Right renal cortex interstitium (tissue), 3 donors: ENCODE data around the gene SCNN1B. TPM values are rescaled to one million over a fixed set of nuclear protein-coding genes. Genes with fewer than 3 reads are reported as not detected.
"Not testable (repeated sequence)": the region's sequence is repeated elsewhere in the genome, so short reads cannot be mapped to it uniquely, and the experiment has no call there.

Experiments
- DNase-seq, 3 donors: peaks; one replicate each; pipeline ENCODE4 v3.0.0-alpha.2; 2013; ENCODE audit warnings: low read depth in 3 of 3, low spot score in 2 of 3
- polyA plus RNA-seq, 3 donors: library from polyadenylated mRNA; unstranded; fragments of 120-200 nt; gene quantifications; one replicate each; pipeline ENCODE4 v1.2.1, GENCODE V29; 2013; ENCODE audit not compliant: insufficient read length in 3 of 3

SCNN1B gene
- polyA plus RNA-seq, 3 donors = 11.5 to 20.4 (median 13.4) TPM

- no peak for DNase-seq
Measured at GRCh38 chr16:23348579-23349469, 46.7 kb downstream of the SCNN1B start.

- no peak for DNase-seq
Measured at GRCh38 chr16:23351360-23351759, 49.3 kb downstream of the SCNN1B start.

GRCh38 chr16:23353440-23353839 is 51.3 kb downstream of the SCNN1B start:
- no peak for DNase-seq

- no peak for DNase-seq
Measured at GRCh38 chr16:23354246-23354645, 52.1 kb downstream of the SCNN1B start.

- DNase-seq = no peak
Measured at GRCh38 chr16:23355106-23355670, 53.1 kb downstream of the SCNN1B start.

- no peak for DNase-seq
Measured at GRCh38 chr16:23356941-23357340, 54.8 kb downstream of the SCNN1B start.

- no peak for DNase-seq
Measured at GRCh38 chr16:23357761-23358290, 55.7 kb downstream of the SCNN1B start.

- DNase-seq = no peak
Measured at GRCh38 chr16:23359092-23359760, 57.1 kb downstream of the SCNN1B start.

- no peak for DNase-seq
Measured at GRCh38 chr16:23362460-23363317, 60.6 kb downstream of the SCNN1B start.

GRCh38 chr16:23365602-23366240 is 63.6 kb downstream of the SCNN1B start:
- DNase-seq = no peak

GRCh38 chr16:23366341-23366740 is 64.2 kb downstream of the SCNN1B start:
- DNase-seq = not testable (repeated sequence)

- DNase-seq = no peak
Measured at GRCh38 chr16:23367564-23367963, 65.5 kb downstream of the SCNN1B start.

- no peak for DNase-seq
Measured at GRCh38 chr16:23367988-23368387, 65.9 kb downstream of the SCNN1B start.

GRCh38 chr16:23368469-23368868 is 66.4 kb downstream of the SCNN1B start:
- no peak for DNase-seq

- no peak for DNase-seq
Measured at GRCh38 chr16:23369416-23369815, 67.3 kb downstream of the SCNN1B start.

- no peak for DNase-seq
Measured at GRCh38 chr16:23371368-23371767, 69.3 kb downstream of the SCNN1B start.

- DNase-seq = no peak
Measured at GRCh38 chr16:23373436-23374219, 71.5 kb downstream of the SCNN1B start.

GRCh38 chr16:23374721-23375510 is 72.8 kb downstream of the SCNN1B start:
- DNase-seq = no peak
